CD4-positive, alpha-beta T cell treated with Interleukin-2 at 100 ng/mL for 4 hours (primary cell): ENCODE measurements around the gene CPEB4.

Source experiments
- DNase-seq: peaks from one replicate; pipeline ENCODE4 v3.0.0-alpha.2; 2020; ENCODE audit warnings: low spot score

The CPEB4 gene

GRCh38 chr5:173974688-173975239, 86.6 kb downstream of the CPEB4 start:
- DNase-seq = no peak

- DNase-seq = no peak
These were observed 93.1 kb downstream of the CPEB4 start for GRCh38 chr5:173981185-173981761.

DNA sequence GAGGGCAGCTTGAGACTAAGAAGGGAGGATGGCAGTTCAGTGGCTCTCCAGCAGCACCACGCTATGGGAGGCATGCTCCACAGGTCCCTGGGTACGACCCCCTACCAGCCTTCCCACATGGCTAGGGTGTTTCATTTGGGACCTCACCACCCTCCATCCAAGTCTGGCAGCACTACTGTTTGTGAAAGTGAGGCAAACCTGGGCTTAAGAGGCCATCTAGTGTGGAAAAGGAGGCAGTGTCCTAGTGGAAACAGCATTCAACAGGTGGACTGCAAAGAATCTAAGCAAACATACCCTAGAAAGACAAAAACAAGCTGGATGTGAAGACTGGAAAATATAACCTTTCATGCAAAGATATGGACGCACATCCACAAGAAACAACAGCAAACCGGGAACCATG, 96.1 kb downstream of the CPEB4 start:
- DNase-seq = no peak

- no peak for DNase-seq
These were observed 100.6 kb downstream of the CPEB4 start, which contains the start of gene C5orf47 for GRCh38 chr5:173988554-173989431. C5orf47 (plus strand) TSS chr5:173989170; CDS start chr5:173989264, 94 bp downstream.

- DNase-seq = no peak
These were observed 101.4 kb downstream of the CPEB4 start for GRCh38 chr5:173989432-173990082.

GRCh38 chr5:173997331-173997730, 109.2 kb downstream of the CPEB4 start:
- no peak for DNase-seq

GRCh38 chr5:173998531-173998930, 110.4 kb downstream of the CPEB4 start:
- DNase-seq = no peak

- no peak for DNase-seq
These were observed 111.9 kb downstream of the CPEB4 start for GRCh38 chr5:174000076-174000475.

GRCh38 chr5:174003795-174004194, 115.6 kb downstream of the CPEB4 start:
- no peak for DNase-seq

- DNase-seq = no peak
These were observed 120.8 kb downstream of the CPEB4 start for GRCh38 chr5:174008922-174009321.

- DNase-seq = no peak
These were observed 122.2 kb downstream of the CPEB4 start for GRCh38 chr5:174010365-174010764.

GRCh38 chr5:174011441-174011840, 123.3 kb downstream of the CPEB4 start:
- no peak for DNase-seq
